SH-SY5Y (cell line): Measurements from ENCODE around the gene FANCC.

Experiments
- GATA2 ChIP-seq: IDR thresholded peaks from 2 replicates; pipeline ENCODE4 v1.6.1; 2011; ENCODE audit warnings: mild to moderate bottlenecking, low read depth, low read length
- GATA3 ChIP-seq: IDR thresholded peaks from 2 replicates; pipeline ENCODE4 v1.6.1; 2011; ENCODE audit warnings: low read depth, mild to moderate bottlenecking, low read length, moderate library complexity

FANCC gene

GRCh38 chr9:95177617-95178016 lies 139.9 kb downstream of the FANCC start:
- no peak for TF ChIP-seq GATA3
- TF ChIP-seq GATA2 = no peak

DNA sequence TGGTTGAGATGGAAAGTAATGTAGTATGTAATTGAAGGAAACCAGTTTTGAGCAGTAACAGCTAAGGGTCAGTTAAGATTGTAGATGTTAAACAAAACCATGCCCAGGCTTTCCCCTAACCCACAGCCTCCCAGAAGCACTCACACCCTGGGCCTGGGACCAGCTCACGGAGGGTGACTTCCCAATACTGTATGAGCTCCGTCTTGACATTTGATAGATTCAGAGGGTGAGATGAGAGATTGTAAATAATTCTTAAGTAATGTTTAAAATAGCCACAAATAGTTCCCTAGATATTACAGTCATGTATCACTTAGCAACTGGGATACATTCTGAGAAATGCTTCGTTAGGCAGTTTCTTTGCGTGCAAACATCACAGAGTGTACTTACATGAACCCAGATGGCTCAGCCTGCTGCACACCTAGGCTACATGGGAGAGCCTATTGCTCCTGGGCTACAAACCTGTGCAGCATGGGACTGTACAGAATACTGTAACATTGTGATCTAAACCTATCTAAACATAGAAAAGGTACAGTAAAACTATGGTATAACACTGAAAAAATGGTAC lies 140.7 kb downstream of the FANCC start:
- TF ChIP-seq GATA2 (no peak), GATA3 (no peak)

GRCh38 chr9:95175523-95175922 lies 142.0 kb downstream of the FANCC start:
- TF ChIP-seq GATA3 (no peak), GATA2 (no peak)

- TF ChIP-seq GATA3 (no peak), GATA2 (no peak)
Observed at GRCh38 chr9:95174038-95174437, 143.5 kb downstream of the FANCC start.

- TF ChIP-seq GATA2 (no peak), GATA3 (no peak)
Observed at GRCh38 chr9:95171596-95171995, 145.9 kb downstream of the FANCC start.

DNA sequence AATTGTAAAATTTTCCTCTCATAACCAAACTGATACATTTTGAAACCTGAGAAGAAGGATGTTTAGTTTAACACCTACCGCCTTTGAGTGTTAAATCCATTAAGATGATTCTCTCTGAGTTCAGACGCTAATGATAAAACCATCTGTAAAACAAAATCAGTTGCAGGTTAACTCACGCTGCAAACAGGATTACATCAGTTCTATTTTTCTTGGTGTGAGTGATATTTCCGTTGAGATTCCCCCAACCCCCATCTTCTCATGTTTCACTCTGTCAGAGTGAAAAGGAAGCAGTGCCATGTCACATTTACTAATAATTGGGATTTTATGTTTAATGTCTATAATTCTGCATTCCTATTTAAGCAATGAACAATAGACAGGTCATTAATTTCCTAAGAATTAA lies 146.5 kb downstream of the FANCC start:
- TF ChIP-seq GATA3 = no peak
- no peak for TF ChIP-seq GATA2

DNA sequence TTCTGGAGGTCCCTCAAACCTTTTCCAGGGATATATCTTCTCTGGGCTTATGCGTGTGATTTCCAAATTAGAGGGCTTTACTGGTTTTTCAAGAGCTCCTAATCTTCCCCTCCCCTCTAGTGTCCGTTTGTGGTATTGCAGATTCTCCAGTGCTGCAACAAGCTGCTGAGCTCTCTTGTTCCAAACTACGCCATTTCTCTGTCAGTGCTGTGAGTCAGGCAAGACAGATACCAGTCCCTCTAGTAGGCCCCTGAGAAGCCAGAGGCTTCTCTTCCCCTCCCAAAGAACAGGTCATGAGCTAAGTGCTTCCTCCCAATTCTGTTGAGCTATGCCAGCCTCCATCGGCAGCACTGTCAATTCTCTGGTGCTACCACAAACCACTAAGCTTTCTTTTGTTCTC lies 149.5 kb downstream of the FANCC start:
- TF ChIP-seq GATA3 (no peak), GATA2 (no peak)

- no peak for TF ChIP-seq GATA2
Observed at GRCh38 chr9:95165004-95165403, 152.5 kb downstream of the FANCC start.

DNA sequence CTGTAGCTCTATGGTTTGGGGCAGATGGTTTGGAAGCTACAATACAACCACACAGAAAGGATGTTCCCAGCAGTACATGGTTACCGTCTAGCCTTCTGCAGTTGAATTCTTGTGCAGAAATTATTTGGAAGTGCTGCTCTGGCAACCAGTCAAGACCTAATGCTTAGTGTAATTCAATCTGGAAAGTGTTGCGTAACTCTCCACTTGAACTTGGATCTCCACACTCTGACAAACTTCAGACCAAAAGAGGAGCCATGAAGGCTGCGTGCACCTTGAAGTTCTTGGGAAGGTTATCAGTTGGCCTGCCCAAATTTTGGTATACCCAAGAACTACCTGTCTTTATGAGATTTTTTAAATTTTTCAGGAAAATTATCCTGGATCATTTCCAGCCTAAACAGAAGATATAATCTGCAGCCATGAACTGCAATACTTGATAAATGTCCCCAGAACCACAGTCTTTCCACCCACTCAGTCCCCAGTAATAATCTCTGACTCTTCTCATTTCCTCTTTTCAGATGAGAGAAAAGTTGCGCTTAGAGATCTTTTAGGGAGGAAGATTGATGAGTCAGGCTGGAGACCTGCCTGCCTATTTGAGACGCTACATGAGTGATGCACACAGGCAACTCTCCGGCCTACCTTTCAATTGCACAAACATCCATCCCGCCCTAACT lies 159.9 kb downstream of the FANCC start:
- TF ChIP-seq GATA3 (peak; percentile 66), GATA2 (peak; percentile 62)

DNA sequence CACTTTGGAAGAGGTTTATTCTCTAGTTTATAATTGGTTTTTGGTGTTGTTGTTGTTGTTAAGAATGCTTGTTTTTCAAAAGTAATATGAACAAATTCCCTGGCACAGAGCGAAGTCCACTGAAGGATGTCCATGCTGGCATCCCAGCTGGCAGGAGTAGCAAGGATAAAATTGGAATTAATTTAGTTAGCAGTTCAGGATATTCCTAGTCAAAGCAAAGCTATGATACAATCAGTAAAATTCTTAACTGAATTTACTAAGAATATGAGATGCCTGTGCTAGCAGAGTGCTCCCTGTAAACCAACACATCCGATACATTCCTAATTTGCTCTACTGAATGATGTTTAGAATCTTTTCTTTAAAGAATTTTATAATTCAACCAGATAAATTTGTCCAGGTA lies 161.4 kb downstream of the FANCC start:
- TF ChIP-seq GATA2 (no peak), GATA3 (no peak)

- TF ChIP-seq GATA3 = no peak
- no peak for TF ChIP-seq GATA2
Observed at GRCh38 chr9:95155220-95155619, 162.3 kb downstream of the FANCC start.

DNA sequence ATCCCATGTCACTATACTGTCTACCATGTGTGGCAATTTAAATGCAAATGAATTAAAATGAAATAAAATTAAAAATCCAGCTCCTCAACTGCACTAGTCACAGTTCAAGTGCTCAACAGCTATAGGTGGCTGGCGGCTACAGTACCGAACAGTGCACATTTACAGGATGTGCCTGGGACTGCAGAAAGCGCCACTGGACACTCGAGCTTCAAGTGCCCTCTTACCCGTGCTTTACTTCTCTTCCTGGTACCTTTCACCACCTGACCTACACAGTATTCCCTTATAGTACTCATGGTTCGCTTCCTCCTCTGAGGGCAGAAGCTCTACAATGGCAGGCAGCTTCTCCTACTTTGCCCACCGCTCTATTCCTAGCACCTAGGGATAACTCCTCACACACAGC lies 166.6 kb downstream of the FANCC start:
- TF ChIP-seq GATA3 (no peak), GATA2 (no peak)

DNA sequence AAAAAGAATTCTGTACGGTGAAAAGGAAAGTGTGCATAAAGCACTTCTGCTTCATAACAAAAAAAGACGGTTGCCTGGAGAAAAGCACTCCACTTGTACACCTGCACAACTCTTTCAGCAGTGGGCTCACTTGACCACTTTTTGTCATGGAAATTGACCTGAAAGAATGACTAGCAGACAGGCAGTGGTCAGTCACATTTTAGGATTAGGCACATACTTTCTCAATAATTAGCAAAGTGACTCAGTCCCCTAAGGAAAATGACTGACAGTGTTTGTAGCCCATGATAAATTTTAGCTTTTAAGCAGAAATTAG lies 169.3 kb downstream of the FANCC start:
- TF ChIP-seq GATA2 = no peak
- no peak for TF ChIP-seq GATA3

DNA sequence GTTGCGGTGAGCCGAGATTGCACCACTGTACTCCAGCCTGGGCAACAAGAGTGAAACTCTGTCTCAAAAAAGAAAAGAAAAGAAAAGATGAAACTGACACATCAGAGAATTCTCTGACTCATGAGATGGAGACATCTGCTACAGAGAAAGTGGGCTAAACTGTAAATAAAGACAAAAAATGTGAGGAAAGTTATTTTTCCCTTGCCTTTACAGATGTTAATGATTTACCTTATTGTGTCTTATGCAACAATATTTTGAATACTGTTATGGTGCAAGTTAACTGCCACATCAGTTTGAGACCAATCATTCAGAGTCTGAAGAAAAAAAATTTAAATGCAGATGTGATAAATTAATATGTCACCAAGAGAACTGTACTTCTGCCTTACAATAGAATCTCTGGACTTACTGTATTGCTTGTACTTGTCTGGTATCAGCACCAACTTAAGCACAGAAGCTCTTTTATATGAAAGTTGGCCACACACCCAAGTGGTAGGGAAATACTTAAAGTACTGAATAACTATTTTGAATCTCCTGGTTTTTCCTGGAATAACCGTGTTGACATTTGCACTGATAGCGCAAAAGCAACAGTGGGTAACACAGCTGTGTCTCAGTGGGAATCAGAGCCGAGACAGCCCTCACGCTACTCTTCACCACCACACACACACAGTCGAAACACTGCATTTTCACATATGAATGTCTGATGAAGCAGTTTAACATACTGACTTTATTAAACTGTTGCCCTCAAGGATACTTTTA lies 169.9 kb downstream of the FANCC start:
- no peak for TF ChIP-seq GATA3
- TF ChIP-seq GATA2 = no peak
